PFSK-1 (cell line): ENCODE data around the gene AQP11.

Experiments used
- POLR2AphosphoS5 ChIP-seq: IDR thresholded peaks from 2 replicates; pipeline ENCODE4 v1.6.1; 2012; ENCODE audit warnings: low read depth, mild to moderate bottlenecking, control low read depth, low read length, moderate library complexity
- REST ChIP-seq, 2 experiments: IDR thresholded peaks; 2 replicates each; pipeline versions ENCODE4 v1.6.1 to v1.8.0; 2011 to 2012; ENCODE audit warnings: low read depth in 2 of 2, low read length in 2 of 2, control low read depth in 1 of 2, inconsistent platforms in 1 of 2, mild to moderate bottlenecking in 1 of 2, moderate library complexity in 1 of 2; ENCODE audit not compliant: insufficient read depth in 1 of 2

- TF ChIP-seq REST (IDR thresholded peaks at IDR 0.05; ENCODE audit: insufficient read depth in 1 of 2, low read depth in 2 of 2, low read length in 2 of 2) (no peak), POLR2AphosphoS5 (no peak)
Observed at GRCh38 chr11:77592727-77593126, 3.0 kb downstream of the AQP11 start.
